OCI-LY7 (cell line): ENCODE results near the gene SULF2. TPM values are rescaled to one million over a fixed set of nuclear protein-coding genes. Genes with fewer than 3 reads are reported as not detected.

Experiments used
- BruUV-seq: library from RNA; stranded (reverse); fragments of 400-500 nt; replicated peaks from 2 replicates; lab custom pipeline; 2021; lab: Mats Ljungman, UMichigan
- CTCF ChIA-PET: fragments of 300-600 bp; sonication (Branson Sonifier 250); formaldehyde crosslinking; loops from one replicate; lab custom pipeline; 2022; ENCODE audit warnings: antibody characterized with exemption; ENCODE audit not compliant: unreplicated experiment; lab: Charles Lee
- POLR2A ChIA-PET: fragments of 300-600 bp; sonication (Branson Sonifier 250); formaldehyde crosslinking; loops from one replicate; lab custom pipeline; 2022; ENCODE audit warnings: antibody characterized with exemption; lab: Charles Lee
- DNase-seq: peaks from one replicate; pipeline ENCODE4 v3.0.0-alpha.2; 2015; ENCODE audit warnings: low spot score
- H2AFZ ChIP-seq: fragments of 200-600 bp; sonication (generic), shearing (Covaris generic); 2 replicates; pipeline ENCODE4 v1.6.1; 2014; ENCODE audit warnings: mild to moderate bottlenecking, antibody characterized with exemption, low read length, moderate library complexity
- H3K27ac ChIP-seq: fragments of 200-600 bp; sonication (generic); 2 replicates; pipeline ENCODE4 v1.5.1; 2014; ENCODE audit warnings: mixed run types, low read depth, mild to moderate bottlenecking, moderate library complexity, low read length, inconsistent platforms; ENCODE audit not compliant: poor library complexity, severe bottlenecking
- H3K36me3 ChIP-seq: fragments of 200-600 bp; sonication (generic); 2 replicates; pipeline ENCODE4 v1.6.1; 2014; ENCODE audit warnings: mild to moderate bottlenecking, antibody characterized with exemption, low read length, moderate library complexity, mixed read lengths; ENCODE audit not compliant: insufficient read depth
- H3K4me1 ChIP-seq: fragments of 200-600 bp; sonication (generic); 2 replicates; pipeline ENCODE4 v1.5.1; 2014; ENCODE audit warnings: mild to moderate bottlenecking, low read length; ENCODE audit not compliant: insufficient read depth, poor library complexity, severe bottlenecking
- H3K4me2 ChIP-seq: fragments of 200-600 bp; sonication (generic); 2 replicates; pipeline ENCODE4 v1.6.1; 2014; ENCODE audit warnings: mild to moderate bottlenecking, low read length
- H3K4me3 ChIP-seq: fragments of 200-600 bp; sonication (generic); 2 replicates; pipeline ENCODE4 v1.5.1; 2014; ENCODE audit warnings: mild to moderate bottlenecking, low read depth, low read length; ENCODE audit not compliant: poor library complexity, severe bottlenecking
- H3K79me2 ChIP-seq: fragments of 200-600 bp; sonication (generic); 2 replicates; pipeline ENCODE4 v1.6.1; 2016; ENCODE audit warnings: low read depth, mild to moderate bottlenecking, low read length, moderate library complexity, mixed read lengths; ENCODE audit not compliant: insufficient read depth
- H3K9me2 ChIP-seq: fragments of 200-600 bp; sonication (generic); 2 replicates; pipeline ENCODE4 v1.6.1; 2016; ENCODE audit warnings: mild to moderate bottlenecking, low read length, mixed read lengths; ENCODE audit not compliant: insufficient read depth
- H3K9me3 ChIP-seq: fragments of 200-600 bp; sonication (generic); 2 replicates; pipeline ENCODE4 v1.6.1; 2014; ENCODE audit warnings: mild to moderate bottlenecking, mixed run types, low read length, mixed read lengths
- H4K20me1 ChIP-seq: fragments of 200-600 bp; sonication (generic); 2 replicates; pipeline ENCODE4 v1.6.1; 2014; ENCODE audit warnings: mild to moderate bottlenecking, antibody characterized with exemption, low read length, moderate library complexity, mixed read lengths; ENCODE audit not compliant: insufficient read depth
- EZH2phosphoT487 ChIP-seq: fragments of 200-600 bp; sonication (generic); IDR thresholded peaks from 2 replicates; pipeline ENCODE4 v1.6.1; 2018; ENCODE audit warnings: low read depth, borderline replicate concordance, mild to moderate bottlenecking, mixed run types, antibody characterized with exemption, low read length, moderate library complexity, mixed read lengths
- intact Hi-C: fragments of 100-400 bp; cut with micrococcal nuclease; formaldehyde crosslinking; loops from one replicate; pipeline ENCODE4 v1.10.0; 2022; ENCODE audit not compliant: unreplicated experiment
- total RNA-seq, 2 experiments: library from RNA; depleted of rRNA in 1 of 2; stranded (reverse); fragments of >200 nt in 1 of 2; shearing (Covaris generic) in 1 of 2; gene quantifications; 2 replicates each; pipeline ENCODE4 v1.2.3, GENCODE V29; 2014 to 2022
- TF ChIP-seq, protein P1 (sequence below): fragments of 200-600 bp; sonication (generic); conservative IDR thresholded peaks from 2 replicates; pipeline ENCODE4 v1.5.1; 2014; ENCODE audit warnings: mild to moderate bottlenecking, antibody characterized with exemption, low read length, moderate library complexity, mixed read lengths

Gene SULF2
- total RNA-seq, 2 experiments from 2014 or later = 0.03 to 0.51 TPM

DNA sequence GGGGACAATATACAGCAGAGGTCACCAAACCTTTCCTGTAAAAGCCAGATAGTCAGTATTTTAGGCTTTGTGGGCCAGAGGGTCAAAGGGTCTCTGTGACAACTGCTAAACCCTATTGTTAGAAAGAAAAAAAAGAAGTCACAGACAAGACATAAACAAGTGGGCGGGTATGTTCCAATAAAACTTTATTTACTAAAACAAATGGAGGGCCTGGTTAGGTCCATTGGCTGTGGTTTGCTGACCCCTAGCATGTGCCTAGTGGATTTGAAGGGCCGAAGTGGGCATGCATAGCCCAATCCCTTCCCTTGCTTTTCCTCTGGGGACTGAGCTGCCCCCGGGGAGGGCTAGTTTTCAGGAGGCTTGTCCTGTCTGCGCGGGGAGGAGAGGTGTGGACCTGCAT, 78.9 kb downstream of the SULF2 start:
- Histone ChIP-seq H3K79me2 (no peaks in the 10 kb centered on the region), H3K9me3 (no peaks in the 10 kb centered on the region), H3K9me2 (no peaks in the 10 kb centered on the region), H2AFZ (no peak overlapping the region), H3K4me1 (no peaks in the 10 kb centered on the region), H3K4me3 (no peak overlapping the region), H3K4me2 (no peak overlapping the region), H3K36me3 (no peaks in the 10 kb centered on the region), H4K20me1 (no peaks in the 10 kb centered on the region), H3K27ac (no peak overlapping the region)
- TF ChIP-seq, protein P1, sequence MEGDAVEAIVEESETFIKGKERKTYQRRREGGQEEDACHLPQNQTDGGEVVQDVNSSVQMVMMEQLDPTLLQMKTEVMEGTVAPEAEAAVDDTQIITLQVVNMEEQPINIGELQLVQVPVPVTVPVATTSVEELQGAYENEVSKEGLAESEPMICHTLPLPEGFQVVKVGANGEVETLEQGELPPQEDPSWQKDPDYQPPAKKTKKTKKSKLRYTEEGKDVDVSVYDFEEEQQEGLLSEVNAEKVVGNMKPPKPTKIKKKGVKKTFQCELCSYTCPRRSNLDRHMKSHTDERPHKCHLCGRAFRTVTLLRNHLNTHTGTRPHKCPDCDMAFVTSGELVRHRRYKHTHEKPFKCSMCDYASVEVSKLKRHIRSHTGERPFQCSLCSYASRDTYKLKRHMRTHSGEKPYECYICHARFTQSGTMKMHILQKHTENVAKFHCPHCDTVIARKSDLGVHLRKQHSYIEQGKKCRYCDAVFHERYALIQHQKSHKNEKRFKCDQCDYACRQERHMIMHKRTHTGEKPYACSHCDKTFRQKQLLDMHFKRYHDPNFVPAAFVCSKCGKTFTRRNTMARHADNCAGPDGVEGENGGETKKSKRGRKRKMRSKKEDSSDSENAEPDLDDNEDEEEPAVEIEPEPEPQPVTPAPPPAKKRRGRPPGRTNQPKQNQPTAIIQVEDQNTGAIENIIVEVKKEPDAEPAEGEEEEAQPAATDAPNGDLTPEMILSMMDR = no peak
- TF ChIP-seq EZH2phosphoT487 = no peak
- CTCF ChIA-PET = no interaction called here
- intact Hi-C loops = no loop called here
- POLR2A ChIA-PET = no interaction called here
- no peak for DNase-seq
- BruUV-seq = no TSS peak

DNA sequence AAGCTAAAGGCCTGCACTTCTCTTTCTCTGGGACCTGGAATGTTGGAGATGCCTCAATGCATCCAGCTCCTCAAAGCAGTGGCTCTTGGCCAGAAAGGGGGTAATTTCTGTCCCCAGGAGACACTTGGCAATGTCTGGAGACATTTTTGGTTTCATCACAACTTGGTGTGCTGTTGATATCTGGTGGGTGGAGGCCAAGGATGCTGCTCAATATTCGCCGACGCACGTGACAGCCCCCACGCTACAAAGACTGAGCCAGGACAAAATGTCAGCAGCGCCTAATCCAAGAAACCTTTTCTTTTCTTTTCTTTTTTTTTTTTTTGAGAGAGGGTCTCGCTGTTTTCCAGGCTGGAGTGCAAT, 79.8 kb downstream of the SULF2 start:
- DNase-seq = no peak
- no peaks in the 10 kb centered on the region for H3K79me2 ChIP-seq
- no peaks in the 10 kb centered on the region for H3K9me2 ChIP-seq
- H3K4me1 ChIP-seq = no peaks in the 10 kb centered on the region
- intact Hi-C loops = no loop called here
- ChIA-PET CTCF (no interaction called here), POLR2A (no interaction called here)
- BruUV-seq = no TSS peak
- H3K4me3 ChIP-seq = no peak overlapping the region
- H3K4me2 ChIP-seq = no peak overlapping the region
- no peaks in the 10 kb centered on the region for H3K9me3 ChIP-seq
- TF ChIP-seq, protein P1 = no peak
- no peak for TF ChIP-seq EZH2phosphoT487
- no peaks in the 10 kb centered on the region for H3K36me3 ChIP-seq
- H3K27ac ChIP-seq = no peak overlapping the region
- no peak overlapping the region for H2AFZ ChIP-seq
- H4K20me1 ChIP-seq = no peaks in the 10 kb centered on the region

DNA sequence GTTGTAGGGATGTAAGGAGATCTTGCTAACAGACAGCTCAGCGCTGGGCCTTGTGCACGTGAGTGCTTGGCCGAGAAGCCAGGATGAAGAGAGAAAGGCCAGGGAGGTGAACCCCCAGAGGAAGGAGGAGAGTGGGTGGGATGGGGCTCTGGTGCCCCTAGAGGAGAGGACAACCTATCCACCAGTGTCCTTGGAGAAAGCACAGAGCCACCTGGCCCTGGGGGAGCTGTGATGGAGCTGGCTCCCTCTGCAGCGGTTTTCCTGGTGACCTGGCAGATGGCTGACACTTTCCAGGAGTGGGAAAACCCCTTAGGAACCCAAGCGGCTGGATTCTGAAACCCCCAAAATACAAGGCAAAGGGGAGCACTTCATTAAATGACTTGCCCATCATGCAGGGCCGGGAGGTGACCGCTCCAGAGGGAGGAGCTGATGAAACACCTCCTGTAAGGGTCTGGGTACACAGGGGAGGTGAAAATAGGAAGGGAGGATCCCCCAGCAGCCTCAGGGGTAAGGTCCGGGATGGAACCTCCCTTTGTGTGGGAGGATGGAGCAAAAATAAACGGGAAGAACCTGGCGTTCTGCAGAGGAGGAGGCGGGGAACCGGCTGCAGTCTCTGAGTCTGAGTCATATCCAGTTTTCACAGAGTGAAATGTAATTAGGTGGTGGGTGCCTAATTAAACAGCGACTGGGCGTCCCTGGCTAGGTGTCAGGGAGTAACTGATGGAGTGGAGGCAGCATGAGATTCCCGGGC, 80.4 kb downstream of the SULF2 start:
- BruUV-seq = no TSS peak
- Histone ChIP-seq H4K20me1 (no peaks in the 10 kb centered on the region), H3K79me2 (no peaks in the 10 kb centered on the region), H3K36me3 (no peaks in the 10 kb centered on the region), H3K4me1 (no peaks in the 10 kb centered on the region), H3K4me2 (no peak overlapping the region), H3K4me3 (no peak overlapping the region), H3K9me2 (no peaks in the 10 kb centered on the region), H3K27ac (no peak overlapping the region), H3K9me3 (no peaks in the 10 kb centered on the region), H2AFZ (no peak overlapping the region)
- CTCF ChIA-PET = no interaction called here
- no peak for DNase-seq
- TF ChIP-seq EZH2phosphoT487 = no peak
- TF ChIP-seq, protein P1 = no peak
- intact Hi-C loops = no loop called here
- POLR2A ChIA-PET = interaction anchor here (0.6 kb wide), 1 partner anchor 150 kb away, joined by 3 read pairs; no protein-coding TSS in a partner anchor
